ENCODE measurements around the gene NR1H3.

Gene NR1H3

DNA sequence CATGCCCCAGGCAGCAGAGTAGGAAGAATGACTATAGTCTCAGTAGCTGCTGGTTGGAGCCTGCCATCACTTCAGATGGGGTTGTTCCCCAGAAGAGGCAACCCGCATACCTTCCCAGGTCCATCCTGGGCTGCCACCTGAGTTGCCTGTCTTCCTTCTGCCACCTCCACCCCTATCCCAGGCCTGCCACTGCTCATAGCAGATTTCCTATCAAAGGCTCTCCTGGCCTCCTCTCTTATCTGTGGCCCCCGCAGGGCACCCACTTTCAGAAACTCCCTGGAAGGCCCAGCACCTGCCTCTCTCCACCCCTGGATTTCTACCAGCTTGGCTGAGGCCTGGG lies 649 bp upstream of the NR1H3 start:
- peaks cover 27% of the 10 kb centered on the region for H3K4me1 ChIP-seq (ENCODE audit: control insufficient read depth, insufficient read depth, low read length)
- peak overlapping the region; percentile 50 for H3K4me3 ChIP-seq (ENCODE audit: low read depth, low read length)
- peak overlapping the region; percentile 69 for H3K9ac ChIP-seq (ENCODE audit: low read length)
- H3K27ac ChIP-seq (ENCODE audit: low read depth, low read length): peak overlapping the region; percentile 39
- H3K9me3 ChIP-seq (ENCODE audit: control insufficient read depth, insufficient read depth, low read depth, low read length): no peaks in the 10 kb centered on the region
- peaks cover 4% of the 10 kb centered on the region; the same call in 1 of the 2 replicates for H3K36me3 ChIP-seq (ENCODE audit: control insufficient read depth, insufficient read depth, low read length)
- H3K27me3 ChIP-seq (ENCODE audit: control insufficient read depth, insufficient read depth, low read length): no peaks in the 10 kb centered on the region

DNA sequence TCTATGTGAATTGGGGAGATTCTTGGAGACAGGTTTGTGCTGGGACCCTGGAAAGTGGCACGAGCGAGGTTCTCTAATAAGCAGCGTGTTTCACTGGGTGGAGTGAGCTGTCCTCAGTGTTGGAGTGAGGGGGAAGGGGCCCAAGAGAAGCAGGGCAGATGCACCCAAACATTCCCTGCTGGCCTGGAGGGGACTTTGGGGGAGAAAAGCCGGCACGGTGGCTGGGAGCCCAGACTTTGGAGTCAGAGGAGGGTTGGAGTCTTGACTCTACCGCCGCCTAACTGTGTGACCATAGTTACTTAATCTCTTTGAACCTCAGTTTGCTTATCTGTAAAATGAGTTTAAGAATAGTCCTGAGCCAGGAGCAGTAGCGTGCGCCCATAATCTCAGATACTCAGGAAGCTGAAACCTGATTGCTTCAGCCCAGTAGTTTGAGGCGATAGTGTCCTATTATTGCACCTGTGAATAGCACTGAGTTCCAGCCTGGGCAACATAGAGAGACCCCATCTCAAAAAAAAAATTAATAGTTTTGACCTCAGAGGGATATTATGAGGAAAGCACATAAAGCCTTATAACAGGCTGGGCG lies 614 bp downstream of the NR1H3 start:
- Histone ChIP-seq H3K9ac (ENCODE audit: low read length) (peak overlapping the region; percentile 26), H3K27me3 (ENCODE audit: control insufficient read depth, insufficient read depth, low read length) (no peaks in the 10 kb centered on the region), H3K4me3 (ENCODE audit: low read depth, low read length) (peak overlapping the region; percentile 50; the same call in 1 of the 2 replicates), H3K27ac (ENCODE audit: low read depth, low read length) (no peak overlapping the region; the same call in 1 of the 2 replicates), H3K4me1 (ENCODE audit: control insufficient read depth, insufficient read depth, low read length) (peaks cover 27% of the 10 kb centered on the region), H3K36me3 (ENCODE audit: control insufficient read depth, insufficient read depth, low read length) (peaks cover 4% of the 10 kb centered on the region; the same call in 1 of the 2 replicates), H3K9me3 (ENCODE audit: control insufficient read depth, insufficient read depth, low read depth, low read length) (no peaks in the 10 kb centered on the region)

DNA sequence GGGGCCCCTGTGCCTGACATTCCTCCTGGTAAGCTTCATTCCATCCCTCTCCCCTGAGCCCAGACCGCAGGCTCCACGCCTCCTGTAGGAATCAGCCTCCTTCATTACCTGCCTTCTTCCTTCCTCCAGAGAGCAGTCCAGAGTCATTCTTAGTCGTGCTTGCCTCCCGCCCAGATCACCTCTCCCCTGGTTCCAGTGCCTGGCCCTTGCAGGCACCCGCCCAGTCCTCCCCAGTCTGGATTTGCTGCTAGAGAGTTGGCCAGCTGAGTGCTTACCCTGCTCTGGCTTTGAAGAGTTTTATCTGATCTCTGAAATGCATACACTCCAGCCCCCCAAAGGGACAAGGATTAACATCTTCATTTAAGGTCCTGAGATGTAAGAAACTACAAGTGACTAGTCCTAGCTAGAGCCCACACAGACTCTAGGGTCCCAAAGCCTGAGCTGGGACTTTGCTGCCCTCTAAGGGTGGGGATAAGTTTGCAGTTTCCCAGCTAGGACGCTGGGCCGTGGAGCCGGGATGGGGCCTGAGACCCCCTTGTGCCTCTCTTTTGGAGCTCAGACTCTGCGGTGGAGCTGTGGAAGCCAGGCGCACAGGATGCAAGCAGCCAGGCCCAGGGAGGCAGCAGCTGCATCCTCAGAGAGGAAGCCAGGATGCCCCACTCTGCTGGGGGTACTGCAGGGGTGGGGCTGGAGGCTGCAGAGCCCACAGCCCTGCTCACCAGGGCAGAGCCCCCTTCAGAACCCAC lies 1.6 kb downstream of the NR1H3 start:
- peaks cover 4% of the 10 kb centered on the region; the same call in 1 of the 2 replicates for H3K36me3 ChIP-seq (ENCODE audit: control insufficient read depth, insufficient read depth, low read length)
- no peak overlapping the region for H3K27ac ChIP-seq (ENCODE audit: low read depth, low read length)
- no peaks in the 10 kb centered on the region for H3K27me3 ChIP-seq (ENCODE audit: control insufficient read depth, insufficient read depth, low read length)
- no peaks in the 10 kb centered on the region for H3K9me3 ChIP-seq (ENCODE audit: control insufficient read depth, insufficient read depth, low read depth, low read length)
- no peak overlapping the region for H3K4me3 ChIP-seq (ENCODE audit: low read depth, low read length)
- H3K4me1 ChIP-seq (ENCODE audit: control insufficient read depth, insufficient read depth, low read length): peaks cover 27% of the 10 kb centered on the region
- no peak overlapping the region for H3K9ac ChIP-seq (ENCODE audit: low read length)

DNA sequence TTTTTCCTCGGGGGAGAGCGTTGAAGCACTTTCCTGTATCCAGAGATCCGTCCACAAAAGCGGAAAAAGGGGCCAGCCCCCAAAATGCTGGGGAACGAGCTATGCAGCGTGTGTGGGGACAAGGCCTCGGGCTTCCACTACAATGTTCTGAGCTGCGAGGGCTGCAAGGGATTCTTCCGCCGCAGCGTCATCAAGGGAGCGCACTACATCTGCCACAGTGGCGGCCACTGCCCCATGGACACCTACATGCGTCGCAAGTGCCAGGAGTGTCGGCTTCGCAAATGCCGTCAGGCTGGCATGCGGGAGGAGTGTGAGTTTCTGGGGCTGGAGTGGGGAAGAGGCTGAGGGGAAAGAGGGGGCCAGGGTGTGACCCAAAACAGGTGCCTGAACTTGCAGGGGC lies 2.6 kb downstream of the NR1H3 start:
- no peak overlapping the region for H3K9ac ChIP-seq (ENCODE audit: low read length)
- H3K36me3 ChIP-seq (ENCODE audit: control insufficient read depth, insufficient read depth, low read length): peaks cover 4% of the 10 kb centered on the region; the same call in 1 of the 2 replicates
- no peaks in the 10 kb centered on the region for H3K27me3 ChIP-seq (ENCODE audit: control insufficient read depth, insufficient read depth, low read length)
- H3K4me1 ChIP-seq (ENCODE audit: control insufficient read depth, insufficient read depth, low read length): peaks cover 25% of the 10 kb centered on the region
- no peaks in the 10 kb centered on the region for H3K9me3 ChIP-seq (ENCODE audit: control insufficient read depth, insufficient read depth, low read depth, low read length)
- H3K4me3 ChIP-seq (ENCODE audit: low read depth, low read length): no peak overlapping the region
- no peak overlapping the region for H3K27ac ChIP-seq (ENCODE audit: low read depth, low read length)

DNA sequence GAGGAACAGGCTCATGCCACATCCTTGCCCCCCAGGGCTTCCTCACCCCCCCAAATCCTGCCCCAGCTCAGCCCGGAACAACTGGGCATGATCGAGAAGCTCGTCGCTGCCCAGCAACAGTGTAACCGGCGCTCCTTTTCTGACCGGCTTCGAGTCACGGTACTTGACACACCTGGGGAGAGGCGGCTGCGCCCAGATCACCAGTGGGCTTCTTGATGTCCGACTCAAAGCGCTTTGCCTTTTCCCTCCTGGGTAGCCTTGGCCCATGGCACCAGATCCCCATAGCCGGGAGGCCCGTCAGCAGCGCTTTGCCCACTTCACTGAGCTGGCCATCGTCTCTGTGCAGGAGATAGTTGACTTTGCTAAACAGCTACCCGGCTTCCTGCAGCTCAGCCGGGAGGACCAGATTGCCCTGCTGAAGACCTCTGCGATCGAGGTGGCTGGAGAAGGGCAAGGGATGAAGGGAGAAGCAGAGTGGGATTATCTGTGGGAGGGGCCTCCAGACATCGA lies 3.5 kb downstream of the NR1H3 start:
- Histone ChIP-seq H3K4me1 (ENCODE audit: control insufficient read depth, insufficient read depth, low read length) (peaks cover 26% of the 10 kb centered on the region), H3K27me3 (ENCODE audit: control insufficient read depth, insufficient read depth, low read length) (no peaks in the 10 kb centered on the region), H3K27ac (ENCODE audit: low read depth, low read length) (no peak overlapping the region), H3K9ac (ENCODE audit: low read length) (no peak overlapping the region), H3K9me3 (ENCODE audit: control insufficient read depth, insufficient read depth, low read depth, low read length) (no peaks in the 10 kb centered on the region), H3K36me3 (ENCODE audit: control insufficient read depth, insufficient read depth, low read length) (peaks cover 4% of the 10 kb centered on the region; the same call in 1 of the 2 replicates), H3K4me3 (ENCODE audit: low read depth, low read length) (no peak overlapping the region)

DNA sequence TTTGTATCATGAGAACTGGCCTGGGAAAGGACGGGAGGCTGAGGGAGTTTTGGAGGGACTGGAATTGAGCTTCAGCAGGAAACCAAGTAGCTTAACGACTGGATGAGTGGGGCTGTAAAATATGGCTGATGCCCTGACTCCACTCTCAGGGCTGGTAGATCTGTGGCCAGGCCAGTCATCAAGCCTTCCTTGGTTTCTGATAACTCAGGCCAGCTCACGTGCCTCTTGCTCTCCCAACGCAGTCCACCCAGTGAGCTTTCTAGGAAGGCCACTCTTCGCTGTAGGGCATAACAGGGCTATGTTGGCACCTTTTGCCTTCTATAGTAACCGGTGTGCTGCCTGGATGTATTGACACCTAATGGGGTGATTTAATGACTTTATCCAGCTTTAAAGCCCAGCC lies 6.3 kb downstream of the NR1H3 start:
- Histone ChIP-seq H3K9ac (ENCODE audit: low read length) (no peak overlapping the region), H3K27me3 (ENCODE audit: control insufficient read depth, insufficient read depth, low read length) (no peaks in the 10 kb centered on the region), H3K9me3 (ENCODE audit: control insufficient read depth, insufficient read depth, low read depth, low read length) (no peaks in the 10 kb centered on the region), H3K4me1 (ENCODE audit: control insufficient read depth, insufficient read depth, low read length) (peaks cover 26% of the 10 kb centered on the region), H3K4me3 (ENCODE audit: low read depth, low read length) (no peak overlapping the region), H3K27ac (ENCODE audit: low read depth, low read length) (no peak overlapping the region), H3K36me3 (ENCODE audit: control insufficient read depth, insufficient read depth, low read length) (peaks cover 4% of the 10 kb centered on the region; the same call in 1 of the 2 replicates)

DNA sequence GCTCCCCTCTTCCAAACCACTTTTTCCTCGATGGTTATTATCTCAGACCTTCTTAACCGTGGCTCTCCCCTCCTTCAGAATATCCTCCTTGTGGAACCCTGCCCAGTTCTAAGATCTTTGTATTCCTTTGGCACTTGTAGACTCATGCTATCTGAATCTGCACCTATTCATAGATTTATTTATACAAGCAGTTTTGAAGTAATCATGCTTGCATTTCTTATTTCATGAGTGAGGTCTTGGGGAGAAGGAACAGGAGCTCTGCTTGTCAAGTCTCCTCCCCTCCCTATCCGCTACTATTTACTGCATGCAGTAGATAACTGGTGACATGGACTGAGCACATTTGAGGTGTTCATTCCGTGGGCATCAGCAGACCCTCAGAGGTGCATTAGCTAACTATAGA lies 6.7 kb downstream of the NR1H3 start:
- no peak overlapping the region for H3K9ac ChIP-seq (ENCODE audit: low read length)
- H3K4me3 ChIP-seq (ENCODE audit: low read depth, low read length): no peak overlapping the region
- H3K4me1 ChIP-seq (ENCODE audit: control insufficient read depth, insufficient read depth, low read length): peaks cover 22% of the 10 kb centered on the region
- peaks cover 4% of the 10 kb centered on the region; the same call in 1 of the 2 replicates for H3K36me3 ChIP-seq (ENCODE audit: control insufficient read depth, insufficient read depth, low read length)
- H3K27ac ChIP-seq (ENCODE audit: low read depth, low read length): no peak overlapping the region
- no peaks in the 10 kb centered on the region for H3K27me3 ChIP-seq (ENCODE audit: control insufficient read depth, insufficient read depth, low read length)
- no peaks in the 10 kb centered on the region for H3K9me3 ChIP-seq (ENCODE audit: control insufficient read depth, insufficient read depth, low read depth, low read length)

DNA sequence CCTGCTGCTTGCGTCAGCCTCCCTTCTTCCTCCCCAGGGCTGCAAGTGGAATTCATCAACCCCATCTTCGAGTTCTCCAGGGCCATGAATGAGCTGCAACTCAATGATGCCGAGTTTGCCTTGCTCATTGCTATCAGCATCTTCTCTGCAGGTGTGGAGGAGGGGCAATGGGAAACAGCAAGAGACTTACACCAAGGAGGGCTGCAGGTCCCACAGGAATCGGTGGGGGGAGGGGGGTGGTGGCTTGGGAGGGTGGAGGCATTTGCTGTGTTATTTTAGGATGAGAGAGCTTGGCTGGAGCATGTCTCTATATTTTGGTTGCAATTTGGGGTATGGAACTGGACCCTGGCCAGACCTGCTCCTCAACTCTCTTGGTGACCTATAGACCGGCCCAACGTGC lies 10.1 kb downstream of the NR1H3 start:
- H3K4me3 ChIP-seq (ENCODE audit: low read depth, low read length): no peak overlapping the region
- no peaks in the 10 kb centered on the region for H3K36me3 ChIP-seq (ENCODE audit: control insufficient read depth, insufficient read depth, low read length)
- no peaks in the 10 kb centered on the region for H3K27me3 ChIP-seq (ENCODE audit: control insufficient read depth, insufficient read depth, low read length)
- peaks cover 26% of the 10 kb centered on the region for H3K4me1 ChIP-seq (ENCODE audit: control insufficient read depth, insufficient read depth, low read length)
- H3K9me3 ChIP-seq (ENCODE audit: control insufficient read depth, insufficient read depth, low read depth, low read length): no peaks in the 10 kb centered on the region
- H3K9ac ChIP-seq (ENCODE audit: low read length): no peak overlapping the region
- no peak overlapping the region for H3K27ac ChIP-seq (ENCODE audit: low read depth, low read length)

DNA sequence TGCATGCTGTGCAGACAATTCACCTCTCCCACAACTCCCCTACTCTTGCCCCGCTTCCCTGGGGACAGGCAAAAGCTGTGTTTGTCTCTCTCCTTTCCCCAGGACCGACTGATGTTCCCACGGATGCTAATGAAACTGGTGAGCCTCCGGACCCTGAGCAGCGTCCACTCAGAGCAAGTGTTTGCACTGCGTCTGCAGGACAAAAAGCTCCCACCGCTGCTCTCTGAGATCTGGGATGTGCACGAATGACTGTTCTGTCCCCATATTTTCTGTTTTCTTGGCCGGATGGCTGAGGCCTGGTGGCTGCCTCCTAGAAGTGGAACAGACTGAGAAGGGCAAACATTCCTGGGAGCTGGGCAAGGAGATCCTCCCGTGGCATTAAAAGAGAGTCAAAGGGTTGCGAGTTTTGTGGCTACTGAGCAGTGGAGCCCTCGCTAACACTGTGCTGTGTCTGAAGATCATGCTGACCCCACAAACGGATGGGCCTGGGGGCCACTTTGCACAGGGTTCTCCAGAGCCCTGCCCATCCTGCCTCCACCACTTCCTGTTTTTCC lies 10.7 kb downstream of the NR1H3 start:
- peak overlapping the region; percentile 72 for H3K9ac ChIP-seq (ENCODE audit: low read length)
- H3K9me3 ChIP-seq (ENCODE audit: control insufficient read depth, insufficient read depth, low read depth, low read length): no peaks in the 10 kb centered on the region
- H3K4me1 ChIP-seq (ENCODE audit: control insufficient read depth, insufficient read depth, low read length): peaks cover 26% of the 10 kb centered on the region
- no peaks in the 10 kb centered on the region for H3K36me3 ChIP-seq (ENCODE audit: control insufficient read depth, insufficient read depth, low read length)
- H3K4me3 ChIP-seq (ENCODE audit: low read depth, low read length): peak overlapping the region; percentile 95
- no peaks in the 10 kb centered on the region for H3K27me3 ChIP-seq (ENCODE audit: control insufficient read depth, insufficient read depth, low read length)
- H3K27ac ChIP-seq (ENCODE audit: low read depth, low read length): peak overlapping the region; percentile 27; the same call in 1 of the 2 replicates

DNA sequence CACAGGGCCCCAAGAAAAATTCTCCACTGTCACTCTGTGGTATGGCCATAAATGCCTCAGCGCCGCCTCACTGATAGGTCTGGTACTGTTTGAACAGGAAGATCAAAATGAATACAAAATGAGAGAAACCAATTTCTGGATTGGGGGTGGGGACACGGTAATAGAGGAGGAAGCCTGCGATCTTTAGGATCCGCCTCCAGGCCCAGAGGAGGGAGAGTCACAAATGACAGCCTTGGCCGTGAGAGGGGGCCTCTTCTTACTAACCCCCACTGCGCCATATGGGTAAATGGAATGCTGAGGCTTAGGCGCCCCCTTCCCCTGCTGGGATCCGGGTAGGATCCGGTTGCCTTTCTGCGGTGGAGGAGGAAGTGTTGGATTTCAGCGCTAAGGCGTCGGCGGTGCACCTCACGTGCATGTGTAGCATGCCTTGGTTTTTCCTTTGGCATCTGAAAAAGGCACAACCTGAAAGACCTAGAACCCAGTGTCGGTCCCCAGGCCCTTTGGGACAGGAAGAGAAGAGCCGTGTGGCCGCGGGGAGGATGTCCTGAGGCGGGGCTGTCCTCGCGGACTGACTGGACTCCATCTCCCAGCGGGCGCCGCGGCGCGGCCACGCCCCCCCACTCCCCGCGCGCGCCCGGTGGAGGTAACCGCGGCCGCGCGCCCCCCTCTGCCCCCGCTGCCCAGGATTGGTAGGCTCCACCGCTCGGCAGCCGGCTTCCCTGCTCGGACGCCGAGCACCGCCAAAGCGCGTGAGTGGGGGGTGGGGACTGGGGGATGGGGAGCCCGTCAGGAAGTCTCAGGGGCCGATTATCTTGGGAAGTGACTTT lies 11.4 kb downstream of the NR1H3 start:
- no peaks in the 10 kb centered on the region for H3K9me3 ChIP-seq (ENCODE audit: control insufficient read depth, insufficient read depth, low read depth, low read length)
- H3K36me3 ChIP-seq (ENCODE audit: control insufficient read depth, insufficient read depth, low read length): peaks cover under 1% of the 10 kb centered on the region; the same call in 1 of the 2 replicates
- peak overlapping the region; percentile 61; the same call in 1 of the 2 replicates for H3K27ac ChIP-seq (ENCODE audit: low read depth, low read length)
- peaks cover 26% of the 10 kb centered on the region for H3K4me1 ChIP-seq (ENCODE audit: control insufficient read depth, insufficient read depth, low read length)
- peak overlapping the region; percentile 88 for H3K9ac ChIP-seq (ENCODE audit: low read length)
- H3K27me3 ChIP-seq (ENCODE audit: control insufficient read depth, insufficient read depth, low read length): no peaks in the 10 kb centered on the region
- peak overlapping the region; percentile 95 for H3K4me3 ChIP-seq (ENCODE audit: low read depth, low read length)

All from HUES6 (cell line).